ENCODE data around the gene RPS6KC1. TPM values are rescaled to one million over a fixed set of nuclear protein-coding genes. Genes with fewer than 3 reads are reported as not detected.

RPS6KC1 gene
- total RNA-seq, 1 experiment from 2014 or later = 16.9 TPM

DNA sequence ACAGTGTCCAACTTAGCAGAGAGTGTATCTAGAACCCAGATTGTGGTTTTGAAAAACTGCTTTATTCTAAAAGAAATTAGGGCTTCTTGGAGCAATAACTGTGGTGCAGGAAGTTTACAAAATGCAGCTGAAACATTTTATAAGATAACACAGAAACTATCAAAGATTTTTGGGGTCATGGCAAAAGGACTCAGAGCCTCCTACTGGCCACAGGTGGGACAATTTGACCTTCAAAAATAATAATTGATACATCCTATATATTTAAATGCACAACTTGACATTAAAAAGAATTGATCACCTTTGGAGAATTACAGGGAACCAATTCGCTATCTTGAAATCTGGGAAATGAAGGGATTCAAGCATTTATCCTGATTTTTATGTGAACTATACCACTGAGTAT is 235.2 kb downstream of the RPS6KC1 start:
- TF ChIP-seq, protein P1, sequence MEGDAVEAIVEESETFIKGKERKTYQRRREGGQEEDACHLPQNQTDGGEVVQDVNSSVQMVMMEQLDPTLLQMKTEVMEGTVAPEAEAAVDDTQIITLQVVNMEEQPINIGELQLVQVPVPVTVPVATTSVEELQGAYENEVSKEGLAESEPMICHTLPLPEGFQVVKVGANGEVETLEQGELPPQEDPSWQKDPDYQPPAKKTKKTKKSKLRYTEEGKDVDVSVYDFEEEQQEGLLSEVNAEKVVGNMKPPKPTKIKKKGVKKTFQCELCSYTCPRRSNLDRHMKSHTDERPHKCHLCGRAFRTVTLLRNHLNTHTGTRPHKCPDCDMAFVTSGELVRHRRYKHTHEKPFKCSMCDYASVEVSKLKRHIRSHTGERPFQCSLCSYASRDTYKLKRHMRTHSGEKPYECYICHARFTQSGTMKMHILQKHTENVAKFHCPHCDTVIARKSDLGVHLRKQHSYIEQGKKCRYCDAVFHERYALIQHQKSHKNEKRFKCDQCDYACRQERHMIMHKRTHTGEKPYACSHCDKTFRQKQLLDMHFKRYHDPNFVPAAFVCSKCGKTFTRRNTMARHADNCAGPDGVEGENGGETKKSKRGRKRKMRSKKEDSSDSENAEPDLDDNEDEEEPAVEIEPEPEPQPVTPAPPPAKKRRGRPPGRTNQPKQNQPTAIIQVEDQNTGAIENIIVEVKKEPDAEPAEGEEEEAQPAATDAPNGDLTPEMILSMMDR (conservative IDR thresholded peaks at IDR 0.05) = peak; percentile 54
- no peak overlapping the region for H3K27ac Mint-ChIP-seq
- H3K56ac ChIP-seq (ENCODE audit: insufficient read length, low read depth, low read length) = no peak overlapping the region
- H2AK5ac ChIP-seq (ENCODE audit: insufficient read length, low read length) = no peak overlapping the region
- no peak overlapping the region for H2BK120ac ChIP-seq (ENCODE audit: low read depth, low read length, poor library complexity, severe bottlenecking)
- H3K23me2 ChIP-seq (ENCODE audit: insufficient read length, low read depth, low read length, poor library complexity, severe bottlenecking) = no peaks in the 10 kb centered on the region
- no peak overlapping the region for H3K27ac ChIP-seq (ENCODE audit: insufficient read length, low read depth, low read length)
- H3K4me1 ChIP-seq (ENCODE audit: insufficient read depth, low read length) = no peaks in the 10 kb centered on the region; the same call in 1 of the 2 replicates
- H2BK15ac ChIP-seq (ENCODE audit: low read depth, low read length) = no peak overlapping the region
- no peak overlapping the region for H3K14ac ChIP-seq (ENCODE audit: insufficient read depth, low read length)
- no peak for DNase-seq
- peaks cover 0 to 4% (median 0%) of the 10 kb centered on the region in 3 experiments; a peak in 2 of 7 replicates for H3K36me3 Mint-ChIP-seq (ENCODE audit: insufficient read depth in 1 of 3, low read depth in 3 of 3)
- H3T11ph ChIP-seq (ENCODE audit: low read length) = no peak overlapping the region
- H3K79me2 ChIP-seq (ENCODE audit: insufficient read depth, low read length) = no peaks in the 10 kb centered on the region
- WGBS (ENCODE audit: extremely low coverage, insufficient read length, low lambda C conversion rate) = no CpG with 5 or more reads among the region's 1 CpG
- no peak overlapping the region for H2BK5ac ChIP-seq (ENCODE audit: insufficient read length, low read length)
- no peaks in the 10 kb centered on the region for H3K27me3 ChIP-seq (ENCODE audit: insufficient read depth, low read length)
- no peaks in the 10 kb centered on the region; a peak in 2 of 5 replicates for H3K9me3 Mint-ChIP-seq
- H3K23ac ChIP-seq (ENCODE audit: insufficient read length, low read depth, low read length) = no peak overlapping the region
- H3K9ac ChIP-seq (ENCODE audit: extremely low read depth, insufficient read length, low read length) = no peak overlapping the region
- H2AFZ ChIP-seq (ENCODE audit: low read length) = no peak overlapping the region
- peaks cover 23 to 31% of the 10 kb centered on the region in 2 experiments for H3K4me1 Mint-ChIP-seq
- no peak overlapping the region for H4K91ac ChIP-seq (ENCODE audit: insufficient read length, low read depth, low read length)
- no peak overlapping the region for H2BK12ac ChIP-seq (ENCODE audit: insufficient read length, low read depth, low read length)
- no peak overlapping the region for H2BK20ac ChIP-seq (ENCODE audit: low read depth, low read length, poor library complexity, severe bottlenecking)
- H3K18ac ChIP-seq (ENCODE audit: insufficient read length, low read depth, low read length) = no peak overlapping the region
- no peaks in the 10 kb centered on the region for H3K9me3 ChIP-seq (ENCODE audit: control insufficient read depth, low read depth, low read length)
- H3K4me2 ChIP-seq (ENCODE audit: insufficient read depth, insufficient read length, low read length) = no peak overlapping the region
- no peak overlapping the region for H3K4ac ChIP-seq (ENCODE audit: low read depth, low read length)
- H3K79me1 ChIP-seq (ENCODE audit: insufficient read depth, low read depth, low read length, poor library complexity, severe bottlenecking) = no peaks in the 10 kb centered on the region
- no peak overlapping the region for H4K8ac ChIP-seq (replicated peaks; ENCODE audit: insufficient read length, low read depth, low read length)
- no peaks in the 10 kb centered on the region for H3K27me3 Mint-ChIP-seq (ENCODE audit: low read depth)
- H4K20me1 ChIP-seq (ENCODE audit: control insufficient read depth, insufficient read depth, insufficient read length) = no peaks in the 10 kb centered on the region
- no peak overlapping the region for H4K5ac ChIP-seq (ENCODE audit: insufficient read length, low read depth, low read length)
- H3K4me3 Mint-ChIP-seq = no peak overlapping the region

Data from H9 (cell line).